Prostate gland (tissue), 2 donors: ENCODE results near the gene ECSIT. TPM values are rescaled to one million over a fixed set of nuclear protein-coding genes. Genes with fewer than 3 reads are reported as not detected.

Experiments used
- DNase-seq: peaks from one replicate; pipeline ENCODE4 v3.0.0-alpha.2; 2019; ENCODE audit warnings: low spot score
- H3K27ac ChIP-seq, 2 donors: fragments of 200-600 bp; sonication (generic); 2 replicates each; pipeline ENCODE4 v1.5.1; 2017 to 2019
- H3K27me3 ChIP-seq: fragments of 200-600 bp; sonication (generic); replicated peaks from 2 replicates; pipeline ENCODE4 v1.5.1; 2019; ENCODE audit not compliant: insufficient read depth
- H3K36me3 ChIP-seq, 2 donors: fragments of 200-600 bp; sonication (generic); 1 replicate in 1 of 2; 2 replicates in 1 of 2; pipeline versions ENCODE4 v1.5.1 to v1.8.1; 2017 to 2019
- H3K4me1 ChIP-seq: fragments of 200-600 bp; sonication (generic); replicated peaks from 2 replicates; pipeline ENCODE4 v1.5.1; 2019
- H3K4me3 ChIP-seq, 2 donors: fragments of 200-600 bp; sonication (generic); 2 replicates each; pipeline ENCODE4 v1.5.1; 2017 to 2019
- H3K9me3 ChIP-seq: fragments of 200-600 bp; sonication (generic); 2 replicates; pipeline ENCODE4 v1.5.1; 2017
- CTCF ChIP-seq, 4 experiments: fragments of 200-600 bp in 2 of 4; fragments of 450-650 bp in 2 of 4; sonication (generic) in 2 of 4; IDR thresholded peaks; 1 replicate in 3 of 4; 2 replicates in 1 of 4; pipeline ENCODE4 v1.5.1; 2016 to 2019; ENCODE audit warnings: antibody characterized with exemption in 4 of 4, mild to moderate bottlenecking in 2 of 4, moderate library complexity in 2 of 4
- POLR2A ChIP-seq: fragments of 450-650 bp; IDR thresholded peaks from one replicate; pipeline ENCODE4 v1.6.1; 2016; ENCODE audit warnings: antibody characterized with exemption, mild to moderate bottlenecking
- POLR2AphosphoS5 ChIP-seq: sonication (generic); formaldehyde crosslinking; IDR thresholded peaks from one replicate; pipeline ENCODE4 v1.6.1; 2017; ENCODE audit warnings: antibody characterized with exemption
- WGBS: methylation state at CpG from one replicate; pipeline ENCODE4 v1.1.5; 2018; 5-methylcytosine and 5-hydroxymethylcytosine counted together
- intact Hi-C: fragments of 100-400 bp; cut with DNase I; formaldehyde crosslinking; loops from one replicate; pipeline ENCODE4 v1.14.2; 2022
- total RNA-seq, 2 donors: library from RNA; depleted of rRNA; stranded (reverse); fragments of >200 nt; gene quantifications; one replicate each; pipeline ENCODE4 v1.1.0, GENCODE V29; 2016

ECSIT gene
- total RNA-seq, 2 donors from 2014 or later, result 93.0 to 94.7 TPM

- TF ChIP-seq POLR2A, result peak; percentile 45
- peak; percentile 75 for TF ChIP-seq POLR2AphosphoS5
- TF ChIP-seq CTCF (IDR thresholded peaks at IDR 0.05), result peak; percentile 73 to 94 (median 86)
- Histone ChIP-seq H3K4me1 (no peaks in the 10 kb centered on the region), H3K27me3 (peaks cover 3% of the 10 kb centered on the region), H3K27ac (peak overlapping the region; percentile 60 to 85), H3K36me3 (no peaks in the 10 kb centered on the region), H3K4me3 (peak overlapping the region; percentile 0 to 10), H3K9me3 (no peaks in the 10 kb centered on the region)
- intact Hi-C loops, result no loop called here
- peak; percentile 73 for DNase-seq
- 10% methylated on average over 54 of the region's 54 CpGs for WGBS
Observed at GRCh38 chr19:11535792-11536595, 7.1 kb upstream of the ECSIT start.

GRCh38 chr19:11534948-11535347, 6.0 kb upstream of the ECSIT start:
- H3K27me3 ChIP-seq, result peaks cover 3% of the 10 kb centered on the region
- no peaks in the 10 kb centered on the region for H3K36me3 ChIP-seq
- peak overlapping the region; percentile 60 to 85 for H3K27ac ChIP-seq
- no peak for DNase-seq
- H3K9me3 ChIP-seq, result no peaks in the 10 kb centered on the region
- TF ChIP-seq POLR2AphosphoS5 (no peak), CTCF (IDR thresholded peaks at IDR 0.05) (no peak)
- 42% methylated on average over 5 of the region's 5 CpGs for WGBS
- H3K4me3 ChIP-seq, result no peak overlapping the region
- H3K4me1 ChIP-seq, result no peaks in the 10 kb centered on the region
- intact Hi-C loops, result no loop called here

- TF ChIP-seq POLR2AphosphoS5 (no peak), CTCF (IDR thresholded peaks at IDR 0.05) (no peak), POLR2A (no peak)
- H3K36me3 ChIP-seq, result no peaks in the 10 kb centered on the region
- no peaks in the 10 kb centered on the region for H3K27me3 ChIP-seq
- no peaks in the 10 kb centered on the region for H3K9me3 ChIP-seq
- no peak overlapping the region for H3K4me3 ChIP-seq
- DNase-seq, result no peak
- H3K4me1 ChIP-seq, result no peaks in the 10 kb centered on the region
- H3K27ac ChIP-seq, result peak overlapping the region; percentile 60 to 85
- 83% methylated on average over 1 of the region's 1 CpG for WGBS
- intact Hi-C loops, result no loop called here
Observed at GRCh38 chr19:11534538-11534937, 5.6 kb upstream of the ECSIT start.

- Histone ChIP-seq H3K27me3 (no peaks in the 10 kb centered on the region), H3K36me3 (no peaks in the 10 kb centered on the region), H3K27ac (no peak overlapping the region), H3K9me3 (no peaks in the 10 kb centered on the region), H3K4me3 (no peak overlapping the region), H3K4me1 (no peaks in the 10 kb centered on the region)
- TF ChIP-seq CTCF (IDR thresholded peaks at IDR 0.05), result peak in 2 of 4 experiments; percentile 22 to 25
- no peak for TF ChIP-seq POLR2A
- TF ChIP-seq POLR2AphosphoS5, result peak; percentile 65
- WGBS, result 22% methylated on average over 9 of the region's 9 CpGs
- intact Hi-C loops, result no loop called here
- peak; percentile 46 for DNase-seq
Observed at GRCh38 chr19:11530432-11530831, 1.5 kb upstream of the ECSIT start.

DNA sequence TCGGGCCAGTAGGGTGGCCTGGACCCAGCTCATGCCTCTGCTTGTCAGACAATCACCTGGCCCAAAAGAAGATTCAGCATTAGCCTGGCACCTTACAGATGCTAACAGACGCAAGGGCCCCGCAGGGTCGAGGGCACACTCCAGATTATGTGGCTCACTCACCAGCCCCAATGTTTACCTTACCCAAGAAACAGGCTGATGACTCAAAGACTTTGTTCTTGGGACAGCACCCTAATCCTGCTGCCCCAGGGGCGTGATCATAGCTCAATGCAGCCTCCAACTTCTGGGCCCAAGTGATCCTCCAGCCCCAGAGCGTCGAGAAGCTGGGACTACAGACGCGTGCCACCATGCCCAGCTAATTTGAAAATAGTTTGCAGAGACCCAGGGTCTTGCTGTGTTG, 9.8 kb downstream of the ECSIT start:
- no peak overlapping the region for H3K4me3 ChIP-seq
- H3K9me3 ChIP-seq, result no peaks in the 10 kb centered on the region
- intact Hi-C loops, result no loop called here
- no peaks in the 10 kb centered on the region for H3K36me3 ChIP-seq
- H3K27me3 ChIP-seq, result no peaks in the 10 kb centered on the region
- no peak overlapping the region for H3K27ac ChIP-seq
- no peak for TF ChIP-seq POLR2AphosphoS5
- no peak for TF ChIP-seq POLR2A
- TF ChIP-seq CTCF (IDR thresholded peaks at IDR 0.05), result no peak
- WGBS, result 93% methylated on average over 9 of the region's 9 CpGs
- no peak for DNase-seq
- H3K4me1 ChIP-seq, result no peaks in the 10 kb centered on the region
